ENCODE measurements around the gene SLC22A23. TPM values are rescaled to one million over a fixed set of nuclear protein-coding genes. Genes with fewer than 3 reads are reported as not detected.
A peak's percentile ranks its signal among the peaks of the same experiment; 100 is the strongest.

Gene SLC22A23
- total RNA-seq, 1 donor, result 18.1 TPM

DNA sequence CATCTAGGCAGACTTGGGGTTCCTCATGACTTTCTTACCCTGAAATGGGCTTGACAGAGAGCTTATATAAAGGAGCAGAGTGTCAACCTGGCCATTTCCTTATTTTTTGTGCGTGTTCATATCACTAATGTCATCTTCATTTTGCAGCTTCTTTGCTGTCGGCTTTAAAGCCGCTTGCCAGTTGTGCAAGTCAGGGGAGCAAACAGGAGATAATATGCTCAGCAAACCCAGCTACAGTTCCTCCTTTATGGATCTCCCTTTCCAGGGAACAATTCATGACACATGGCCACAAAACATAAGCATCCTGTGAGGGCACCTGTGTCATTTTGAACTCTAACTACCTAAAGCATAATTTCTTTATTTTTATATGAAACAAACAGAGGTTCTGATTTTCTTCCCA lies 222.9 kb downstream of the SLC22A23 start:
- Histone ChIP-seq H4K20me1 (ENCODE audit: insufficient read depth, low read length) (no peaks in the 10 kb centered on the region), H3K36me3 (ENCODE audit: insufficient read depth, low read length) (no peaks in the 10 kb centered on the region), H3K4me3 (ENCODE audit: insufficient read depth, low read length) (no peak overlapping the region), H3K27ac (ENCODE audit: low read depth, low read length) (no peak overlapping the region), H3K9me3 (ENCODE audit: low read depth, low read length) (no peaks in the 10 kb centered on the region), H3K79me2 (ENCODE audit: insufficient read depth, low read length) (no peaks in the 10 kb centered on the region), H3K4me1 (ENCODE audit: insufficient read depth, low read length) (peaks cover 16% of the 10 kb centered on the region), H3K27me3 (ENCODE audit: insufficient read depth, low read length) (peaks cover 70% of the 10 kb centered on the region), H2AFZ (ENCODE audit: low read length) (no peak overlapping the region), H3K4me2 (ENCODE audit: insufficient read depth, low read length) (no peak overlapping the region)
- TF ChIP-seq, protein P1, sequence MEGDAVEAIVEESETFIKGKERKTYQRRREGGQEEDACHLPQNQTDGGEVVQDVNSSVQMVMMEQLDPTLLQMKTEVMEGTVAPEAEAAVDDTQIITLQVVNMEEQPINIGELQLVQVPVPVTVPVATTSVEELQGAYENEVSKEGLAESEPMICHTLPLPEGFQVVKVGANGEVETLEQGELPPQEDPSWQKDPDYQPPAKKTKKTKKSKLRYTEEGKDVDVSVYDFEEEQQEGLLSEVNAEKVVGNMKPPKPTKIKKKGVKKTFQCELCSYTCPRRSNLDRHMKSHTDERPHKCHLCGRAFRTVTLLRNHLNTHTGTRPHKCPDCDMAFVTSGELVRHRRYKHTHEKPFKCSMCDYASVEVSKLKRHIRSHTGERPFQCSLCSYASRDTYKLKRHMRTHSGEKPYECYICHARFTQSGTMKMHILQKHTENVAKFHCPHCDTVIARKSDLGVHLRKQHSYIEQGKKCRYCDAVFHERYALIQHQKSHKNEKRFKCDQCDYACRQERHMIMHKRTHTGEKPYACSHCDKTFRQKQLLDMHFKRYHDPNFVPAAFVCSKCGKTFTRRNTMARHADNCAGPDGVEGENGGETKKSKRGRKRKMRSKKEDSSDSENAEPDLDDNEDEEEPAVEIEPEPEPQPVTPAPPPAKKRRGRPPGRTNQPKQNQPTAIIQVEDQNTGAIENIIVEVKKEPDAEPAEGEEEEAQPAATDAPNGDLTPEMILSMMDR (IDR thresholded peaks at IDR 0.05; ENCODE audit: extremely low read depth, low read depth, low read length), result no peak
- no peak for DNase-seq (ENCODE audit: insufficient read length, low spot score, missing footprints)

DNA sequence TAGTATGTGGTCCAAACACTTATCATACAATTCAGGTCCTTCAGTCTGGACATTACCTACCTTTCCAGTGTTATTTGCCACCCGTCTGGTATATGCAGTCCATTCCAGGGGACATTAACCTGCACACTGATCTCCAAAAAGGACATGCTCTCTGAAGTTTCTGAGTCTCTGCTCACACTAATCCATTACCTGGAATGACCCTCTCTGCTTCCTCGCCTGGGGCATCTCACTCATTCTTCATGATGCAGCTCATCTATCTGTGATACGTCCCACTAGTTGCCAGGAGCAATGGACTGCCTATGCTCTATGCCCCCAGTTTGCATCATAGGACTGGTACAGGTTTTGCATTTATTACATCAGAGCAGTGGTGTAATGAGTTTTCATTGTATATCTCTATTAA lies 223.5 kb downstream of the SLC22A23 start:
- Histone ChIP-seq H2AFZ (ENCODE audit: low read length) (no peak overlapping the region), H3K27ac (ENCODE audit: low read depth, low read length) (no peak overlapping the region), H3K4me1 (ENCODE audit: insufficient read depth, low read length) (peaks cover 16% of the 10 kb centered on the region), H4K20me1 (ENCODE audit: insufficient read depth, low read length) (no peaks in the 10 kb centered on the region), H3K9me3 (ENCODE audit: low read depth, low read length) (no peaks in the 10 kb centered on the region), H3K4me2 (ENCODE audit: insufficient read depth, low read length) (no peak overlapping the region), H3K27me3 (ENCODE audit: insufficient read depth, low read length) (peaks cover 72% of the 10 kb centered on the region), H3K4me3 (ENCODE audit: insufficient read depth, low read length) (no peak overlapping the region), H3K79me2 (ENCODE audit: insufficient read depth, low read length) (no peaks in the 10 kb centered on the region), H3K36me3 (ENCODE audit: insufficient read depth, low read length) (no peaks in the 10 kb centered on the region)
- TF ChIP-seq, protein P1 (IDR thresholded peaks at IDR 0.05; ENCODE audit: extremely low read depth, low read depth, low read length), result no peak
- DNase-seq (ENCODE audit: insufficient read length, low spot score, missing footprints), result no peak

- no peaks in the 10 kb centered on the region for H3K79me2 ChIP-seq (ENCODE audit: insufficient read depth, low read length)
- H2AFZ ChIP-seq (ENCODE audit: low read length), result peak overlapping the region; percentile 99
- no peaks in the 10 kb centered on the region for H3K36me3 ChIP-seq (ENCODE audit: insufficient read depth, low read length)
- no peak for DNase-seq (ENCODE audit: insufficient read length, low spot score, missing footprints)
- H4K20me1 ChIP-seq (ENCODE audit: insufficient read depth, low read length), result peaks cover 2% of the 10 kb centered on the region
- H3K4me1 ChIP-seq (ENCODE audit: insufficient read depth, low read length), result peaks cover 12% of the 10 kb centered on the region
- TF ChIP-seq, protein P1 (IDR thresholded peaks at IDR 0.05; ENCODE audit: extremely low read depth, low read depth, low read length), result no peak
- peak overlapping the region; percentile 92 for H3K4me2 ChIP-seq (ENCODE audit: insufficient read depth, low read length)
- H3K4me3 ChIP-seq (ENCODE audit: insufficient read depth, low read length), result peak overlapping the region; percentile 90
- H3K9me3 ChIP-seq (ENCODE audit: low read depth, low read length), result no peaks in the 10 kb centered on the region
- no peak overlapping the region for H3K27ac ChIP-seq (ENCODE audit: low read depth, low read length)
- peaks cover 81% of the 10 kb centered on the region for H3K27me3 ChIP-seq (ENCODE audit: insufficient read depth, low read length)
These were observed 224.6 kb downstream of the SLC22A23 start for GRCh38 chr6:3232017-3232945.

GRCh38 chr6:3231247-3232016 lies 225.4 kb downstream of the SLC22A23 start:
- H3K79me2 ChIP-seq (ENCODE audit: insufficient read depth, low read length), result no peaks in the 10 kb centered on the region
- H3K27me3 ChIP-seq (ENCODE audit: insufficient read depth, low read length), result peaks cover 88% of the 10 kb centered on the region
- TF ChIP-seq, protein P1 (IDR thresholded peaks at IDR 0.05; ENCODE audit: extremely low read depth, low read depth, low read length), result no peak
- peak overlapping the region; percentile 92 for H3K4me2 ChIP-seq (ENCODE audit: insufficient read depth, low read length)
- H3K4me1 ChIP-seq (ENCODE audit: insufficient read depth, low read length), result peaks cover 18% of the 10 kb centered on the region
- peaks cover 2% of the 10 kb centered on the region for H4K20me1 ChIP-seq (ENCODE audit: insufficient read depth, low read length)
- H3K9me3 ChIP-seq (ENCODE audit: low read depth, low read length), result no peaks in the 10 kb centered on the region
- peak; percentile 94 for DNase-seq (ENCODE audit: insufficient read length, low spot score, missing footprints)
- H3K4me3 ChIP-seq (ENCODE audit: insufficient read depth, low read length), result peak overlapping the region; percentile 90
- H3K27ac ChIP-seq (ENCODE audit: low read depth, low read length), result peak overlapping the region; percentile 62
- H3K36me3 ChIP-seq (ENCODE audit: insufficient read depth, low read length), result no peaks in the 10 kb centered on the region
- H2AFZ ChIP-seq (ENCODE audit: low read length), result peak overlapping the region; percentile 99

All from osteoblast (primary cell).